Renal cortex interstitium (tissue), 11 donors: Measurements from ENCODE around the gene ADARB1. TPM values are rescaled to one million over a fixed set of nuclear protein-coding genes. Genes with fewer than 3 reads are reported as not detected.

Source experiments
- DNase-seq, 11 donors: peaks; one replicate each; pipeline ENCODE4 v3.0.0-alpha.2; 2013; ENCODE audit warnings: low read depth in 9 of 11, low spot score in 4 of 11; ENCODE audit errors: extremely low read depth in 1 of 11
- polyA plus RNA-seq, 3 donors: library from polyadenylated mRNA; unstranded; fragments of 120-200 nt; gene quantifications; one replicate each; pipeline ENCODE4 v1.2.1, GENCODE V29; 2013; ENCODE audit not compliant: insufficient read length in 3 of 3

Gene ADARB1
- polyA plus RNA-seq, 3 donors, result 15.2 to 22.2 (median 17.6) TPM

DNA sequence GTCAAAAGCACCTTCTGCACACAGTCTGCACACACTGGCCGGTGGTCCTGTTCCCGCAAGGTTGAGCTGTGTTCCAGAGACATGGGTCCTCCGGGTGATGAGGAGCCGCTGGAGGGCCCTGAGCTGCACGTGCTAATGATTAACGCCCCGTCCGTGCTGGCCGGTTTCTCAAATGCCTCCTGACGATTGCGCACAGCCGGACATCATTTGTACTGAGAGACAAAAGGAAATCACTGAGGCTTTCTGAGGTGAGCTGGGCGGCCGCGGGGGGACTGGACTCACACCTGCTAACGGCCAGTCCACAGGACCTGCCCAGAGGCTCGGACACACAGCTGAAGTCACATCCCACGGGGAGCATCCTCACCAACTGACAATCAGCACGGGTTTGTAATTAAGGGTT lies 184.1 kb downstream of the ADARB1 start:
- no peak for DNase-seq

- DNase-seq, result no peak
Measured at GRCh38 chr21:45259206-45259840, 184.9 kb downstream of the ADARB1 start.

- DNase-seq, result no peak
Measured at GRCh38 chr21:45260191-45260825, 185.9 kb downstream of the ADARB1 start.

DNA sequence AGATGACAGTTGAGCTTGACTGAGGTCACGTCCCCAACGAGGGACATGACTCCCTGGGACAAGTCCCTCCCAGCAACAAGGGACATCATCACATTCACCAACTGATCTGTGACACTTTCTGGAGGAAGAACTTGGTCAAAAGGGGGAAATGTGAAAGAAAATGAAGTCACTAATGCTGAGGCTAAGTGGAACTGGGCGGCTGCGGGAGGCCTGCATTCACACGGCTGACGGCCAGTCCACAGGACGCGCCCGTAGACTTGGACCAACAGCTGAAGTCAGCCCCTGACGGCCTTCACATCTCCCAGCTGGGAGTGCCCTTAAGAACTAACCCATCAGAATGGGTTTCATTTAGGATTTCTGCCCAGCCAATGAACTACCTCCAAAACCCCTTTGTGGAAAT lies 186.7 kb downstream of the ADARB1 start:
- no peak for DNase-seq

DNA sequence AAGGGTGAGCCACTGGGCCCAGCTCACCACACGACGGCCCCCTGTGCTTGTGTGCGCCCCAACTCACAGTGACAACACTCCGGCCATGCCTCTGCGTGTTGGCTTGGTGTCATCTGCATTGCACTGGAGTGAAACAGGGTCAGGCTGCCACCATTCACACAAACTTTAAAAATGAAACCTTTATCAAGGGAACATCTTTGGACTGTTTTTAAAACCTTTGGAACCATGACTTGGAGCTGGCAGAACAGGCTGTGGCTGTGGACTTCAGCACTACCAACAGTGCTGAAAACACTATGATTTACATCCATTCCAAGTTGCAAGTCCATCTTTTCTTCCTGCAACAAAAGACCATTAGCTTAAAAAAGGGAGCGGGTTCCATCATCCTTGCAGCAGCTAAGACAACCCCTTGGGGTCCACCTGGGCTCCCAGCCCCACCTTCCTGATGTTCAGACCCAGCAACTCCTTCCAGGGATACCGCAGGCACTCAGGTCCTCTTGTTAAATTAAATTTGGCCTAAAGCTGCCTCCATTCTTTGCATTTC lies 187.7 kb downstream of the ADARB1 start:
- DNase-seq, result no peak

DNA sequence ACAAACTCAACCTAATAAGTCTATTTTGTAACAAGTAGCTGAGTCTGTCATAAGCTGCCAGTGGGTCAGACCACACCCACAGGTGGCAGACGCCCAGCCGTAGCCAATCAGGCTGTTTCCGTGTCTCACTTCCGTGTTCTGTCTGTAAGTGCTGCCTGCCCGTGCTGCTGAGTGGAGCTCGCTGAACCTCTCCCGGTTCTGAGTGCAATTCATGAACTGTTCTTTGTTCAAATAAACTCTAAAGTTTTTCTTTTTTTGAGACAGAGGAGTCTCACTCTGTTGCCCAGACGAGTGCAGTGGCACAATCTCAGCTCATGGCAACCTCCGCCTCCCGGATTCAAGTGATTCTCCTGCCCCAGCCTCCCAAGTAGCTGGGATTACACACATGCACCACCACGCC lies 188.2 kb downstream of the ADARB1 start:
- DNase-seq, result no peak

DNA sequence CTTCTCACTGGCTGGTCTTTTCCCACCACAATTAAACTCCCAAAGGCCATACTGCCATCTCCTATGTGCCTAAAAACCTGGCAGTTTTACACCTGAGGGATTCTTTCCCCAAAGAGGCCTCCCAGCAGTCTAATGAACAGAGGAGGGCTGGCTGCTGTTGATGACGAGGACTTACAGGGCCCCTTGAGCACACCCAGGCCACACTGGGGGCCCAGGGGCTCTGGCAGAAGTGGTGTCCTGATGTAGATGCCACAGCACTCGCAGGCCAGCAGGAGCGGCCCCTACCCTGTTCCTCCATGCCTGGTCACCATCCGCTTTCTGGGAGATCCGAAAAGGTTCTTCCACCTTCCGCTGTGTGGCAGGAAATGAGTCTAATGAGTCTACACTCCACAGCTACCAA lies 189.2 kb downstream of the ADARB1 start:
- no peak for DNase-seq

DNA sequence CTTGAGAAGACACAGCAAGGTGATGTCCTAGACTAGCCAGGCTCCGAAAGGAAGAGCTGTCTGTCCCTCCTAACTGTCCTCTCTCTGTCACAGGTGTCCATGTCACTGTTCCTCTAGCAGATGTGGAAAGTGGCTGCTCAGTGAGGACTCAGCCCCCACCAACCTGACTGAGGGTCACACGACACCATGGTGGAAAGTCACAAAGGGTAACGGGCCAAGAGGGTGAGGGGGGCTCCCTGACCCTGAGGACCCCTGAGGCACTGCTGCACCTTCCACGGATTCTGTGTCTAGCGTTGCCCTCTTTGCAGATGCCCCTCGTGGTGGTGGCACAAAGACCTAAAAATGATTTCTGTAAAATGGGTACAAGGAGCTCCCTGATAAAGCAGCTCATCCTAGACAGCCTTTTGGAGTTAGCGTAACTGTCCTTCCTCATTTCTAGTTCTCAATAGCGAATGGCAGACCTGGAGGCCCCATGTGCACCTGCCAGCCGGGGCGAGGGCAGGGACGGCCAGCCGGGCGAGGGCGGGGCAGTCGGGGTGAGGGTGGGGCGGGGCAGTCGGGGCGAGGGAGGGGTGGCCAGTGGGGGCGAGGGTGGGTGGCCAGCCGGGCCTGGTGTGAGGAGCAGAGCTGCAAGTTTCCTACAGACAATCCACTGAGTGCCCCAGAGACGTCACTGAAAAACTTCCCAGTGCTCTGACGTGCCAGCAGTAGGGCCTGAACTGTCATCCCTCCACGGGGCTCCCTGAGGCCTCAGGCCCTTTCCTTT lies 189.9 kb downstream of the ADARB1 start:
- no peak for DNase-seq

DNA sequence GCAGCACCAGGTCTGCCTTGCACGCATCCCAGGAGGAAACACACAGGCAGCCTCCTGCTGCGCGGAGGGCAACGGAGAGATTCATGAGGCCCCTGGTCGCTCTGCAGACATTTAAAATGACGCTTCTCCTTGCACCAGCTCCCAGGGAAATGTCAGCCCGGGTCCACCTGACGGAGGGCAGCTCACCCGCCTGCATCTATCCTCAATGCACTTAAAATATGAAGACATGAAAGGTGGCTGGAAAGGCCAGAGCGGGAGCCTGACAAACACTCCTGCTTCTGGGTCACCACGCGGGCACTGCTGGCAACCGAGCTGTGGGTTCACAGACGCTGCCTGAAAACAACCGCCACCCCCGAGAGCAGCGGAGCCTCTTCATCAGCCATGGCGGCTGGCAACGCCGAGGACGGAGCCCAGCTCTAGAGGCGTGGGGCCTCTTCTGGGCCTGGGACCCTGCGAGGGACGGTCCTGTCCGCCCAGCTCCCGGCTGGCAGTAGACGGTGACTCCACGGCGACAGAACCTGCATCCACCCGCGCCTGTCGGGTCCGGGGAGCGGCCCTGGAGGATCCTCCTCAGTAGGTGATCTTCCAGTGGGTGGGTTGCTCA lies 190.6 kb downstream of the ADARB1 start:
- DNase-seq, result no peak

- DNase-seq, result no peak
Measured at GRCh38 chr21:45265721-45266517, 191.5 kb downstream of the ADARB1 start.

GRCh38 chr21:45266518-45267389 lies 192.4 kb downstream of the ADARB1 start:
- DNase-seq, result no peak

DNA sequence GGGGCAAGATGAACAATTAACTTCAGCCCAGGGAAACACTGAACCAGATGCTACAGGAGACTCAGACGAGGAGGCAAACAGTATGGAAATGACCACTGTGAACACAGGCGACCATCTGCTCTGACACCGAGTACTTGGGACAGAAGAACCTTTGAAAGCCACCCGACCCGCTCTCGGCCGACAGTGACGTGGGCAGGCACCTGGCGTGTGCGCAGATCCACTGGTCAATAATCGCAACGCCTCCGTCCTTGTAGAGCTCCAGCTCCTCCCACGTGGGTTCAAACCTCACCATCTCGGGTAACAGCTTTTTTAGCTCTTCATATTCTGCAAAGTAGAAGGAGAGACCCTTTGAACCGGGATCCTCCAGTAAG lies 193.0 kb downstream of the ADARB1 start:
- no peak for DNase-seq

- DNase-seq, result no peak
Measured at GRCh38 chr21:45269861-45270260, 195.5 kb downstream of the ADARB1 start.

DNA sequence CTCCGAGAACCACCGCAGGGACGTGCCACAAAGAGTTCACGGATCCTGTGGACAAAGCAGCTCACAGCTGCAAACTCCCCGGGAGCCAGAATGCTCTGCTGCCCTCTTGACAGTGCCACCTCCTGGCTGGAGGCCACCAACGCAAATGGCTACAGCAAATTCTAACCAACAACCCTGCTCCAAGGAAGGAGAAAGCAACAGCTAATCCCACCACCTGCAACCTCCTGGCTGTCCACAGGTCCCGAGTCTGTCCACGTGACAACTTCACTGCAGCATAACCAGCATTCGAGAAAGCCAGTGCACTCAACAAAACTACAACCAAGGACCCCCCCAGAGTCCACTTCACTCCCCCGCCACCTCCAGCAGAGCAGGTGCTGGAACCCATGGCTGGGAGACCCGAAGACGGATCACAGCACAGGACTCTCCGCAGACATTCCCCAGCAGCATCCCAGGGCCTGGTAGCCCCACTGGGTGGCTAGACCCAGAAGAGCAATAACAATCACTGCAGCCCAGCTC lies 196.0 kb downstream of the ADARB1 start:
- DNase-seq, result no peak
